C4-2B (cell line): ENCODE measurements around the gene ANKRD63.
A peak's percentile ranks its signal among the peaks of the same experiment; 100 is the strongest.

Source experiments
- H3K27ac ChIP-seq: fragments of 450-650 bp; 2 replicates; pipeline ENCODE4 v1.5.1; 2017
- CTCF ChIP-seq: fragments of 450-650 bp; conservative IDR thresholded peaks from 2 replicates; pipeline ENCODE4 v1.5.1; 2017; ENCODE audit warnings: mild to moderate bottlenecking
- ZFX ChIP-seq: fragments of 450-650 bp; IDR thresholded peaks from 2 replicates; pipeline ENCODE4 v1.6.1; 2017

The ANKRD63 gene

GRCh38 chr15:40293006-40293405 lies 10.1 kb upstream of the ANKRD63 start:
- no peak overlapping the region for H3K27ac ChIP-seq
- TF ChIP-seq ZFX (no peak), CTCF (no peak)

DNA sequence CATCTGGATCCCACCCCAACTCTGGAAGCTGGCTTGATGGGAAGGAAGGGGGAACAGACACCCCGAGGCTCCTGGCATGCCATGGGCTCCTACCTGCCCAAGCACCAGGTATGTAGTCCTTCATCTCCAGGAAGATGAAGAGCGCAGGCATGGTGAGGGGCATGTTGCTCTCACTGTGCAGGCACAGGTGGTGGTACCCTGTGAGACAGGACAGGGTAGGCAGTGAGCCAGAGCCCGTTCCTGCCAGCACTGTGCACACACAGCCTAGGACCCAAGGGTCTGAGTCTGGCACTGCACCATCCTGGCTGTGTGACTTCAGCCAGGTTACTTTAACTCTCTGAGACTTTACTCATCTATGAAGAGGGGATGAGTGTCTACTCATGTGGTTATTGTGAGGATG lies 9.4 kb upstream of the ANKRD63 start:
- no peak overlapping the region for H3K27ac ChIP-seq
- TF ChIP-seq CTCF (no peak), ZFX (no peak)

DNA sequence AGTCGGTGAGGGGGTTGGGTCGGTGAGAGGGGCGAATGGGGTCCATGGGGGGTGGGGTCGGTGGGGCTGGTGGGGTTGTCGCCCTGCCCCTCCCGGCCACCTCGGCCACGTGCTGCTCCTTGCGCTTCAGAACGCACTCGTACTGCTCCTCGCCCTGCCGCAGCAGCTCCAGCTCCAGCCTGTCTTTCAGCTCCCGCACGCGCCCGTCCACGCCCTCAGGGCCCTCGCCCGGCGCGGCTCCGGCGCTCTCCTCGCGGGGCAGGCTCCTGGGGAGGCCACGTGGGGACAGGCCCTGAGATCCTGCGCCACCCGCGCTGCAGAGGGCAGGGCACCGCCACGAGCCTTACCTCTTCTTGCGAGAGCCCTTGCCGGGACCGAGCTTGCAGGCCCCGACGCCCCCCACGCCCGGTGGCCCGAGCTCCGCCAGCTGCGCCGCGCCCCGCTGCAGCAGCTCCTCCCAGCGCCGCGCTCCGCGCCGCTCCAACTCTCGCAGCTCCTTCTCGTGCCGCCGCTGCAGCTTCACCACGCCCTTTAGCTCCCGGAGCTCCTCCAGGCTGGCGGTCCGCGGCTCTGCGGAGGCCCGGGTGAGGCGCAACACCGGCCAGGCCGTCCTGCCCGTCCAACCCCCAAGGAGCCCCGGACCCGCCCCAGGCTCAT lies 8.2 kb upstream of the ANKRD63 start:
- TF ChIP-seq CTCF = no peak
- TF ChIP-seq ZFX = no peak
- H3K27ac ChIP-seq = no peak overlapping the region

- peak overlapping the region; percentile 27; the same call in 1 of the 2 replicates for H3K27ac ChIP-seq
- TF ChIP-seq ZFX (no peak), CTCF (no peak)
These were observed 7.7 kb upstream of the ANKRD63 start for GRCh38 chr15:40290545-40290917.

- no peak for TF ChIP-seq ZFX
- TF ChIP-seq CTCF = no peak
- H3K27ac ChIP-seq = peak overlapping the region; percentile 27; the same call in 1 of the 2 replicates
These were observed 6.4 kb upstream of the ANKRD63 start for GRCh38 chr15:40289140-40289775.

GRCh38 chr15:40287968-40288367 lies 5.1 kb upstream of the ANKRD63 start:
- H3K27ac ChIP-seq = peak overlapping the region; percentile 27; the same call in 1 of the 2 replicates
- TF ChIP-seq ZFX (no peak), CTCF (no peak)

- peak overlapping the region; percentile 27; the same call in 1 of the 2 replicates for H3K27ac ChIP-seq
- TF ChIP-seq CTCF (no peak), ZFX (no peak)
These were observed 4.6 kb upstream of the ANKRD63 start for GRCh38 chr15:40287505-40287904.
